Uterus (tissue), 4 donors: ENCODE measurements around the gene ARHGAP10. TPM values are rescaled to one million over a fixed set of nuclear protein-coding genes. Genes with fewer than 3 reads are reported as not detected.
A peak's percentile ranks its signal among the peaks of the same experiment; 100 is the strongest.

Experiments
- DNase-seq, 2 donors: peaks; one replicate each; pipeline ENCODE4 v3.0.0-alpha.2; 2019 to 2020
- H3K27ac ChIP-seq, 2 donors: fragments of 200-600 bp; sonication (generic); 1 replicate in 1 of 2; 2 replicates in 1 of 2; pipeline ENCODE4 v1.5.1; 2016 to 2018
- H3K27me3 ChIP-seq, 2 donors: fragments of 200-600 bp; sonication (generic); one replicate each; pipeline ENCODE4 v1.5.1; 2018 to 2019; ENCODE audit warnings: control low read depth in 1 of 2
- H3K36me3 ChIP-seq, 2 donors: fragments of 200-600 bp; sonication (generic); one replicate each; pipeline ENCODE4 v1.5.1; 2019; ENCODE audit warnings: control low read depth in 1 of 2
- H3K4me1 ChIP-seq, 2 donors: fragments of 200-600 bp; sonication (generic); one replicate each; pipeline ENCODE4 v1.5.1; 2018 to 2019; ENCODE audit warnings: control low read depth in 1 of 2
- H3K4me3 ChIP-seq, 2 donors: fragments of 200-600 bp; sonication (generic); 1 replicate in 1 of 2; 2 replicates in 1 of 2; pipeline ENCODE4 v1.5.1; 2018 to 2019; ENCODE audit warnings: mild to moderate bottlenecking in 1 of 2
- H3K9me3 ChIP-seq, 2 donors: fragments of 200-600 bp; sonication (generic); one replicate each; pipeline ENCODE4 v1.5.1; 2019; ENCODE audit warnings: control low read depth in 1 of 2
- POLR2A ChIP-seq, 2 donors: fragments of 450-650 bp; IDR thresholded peaks; one replicate each; pipeline ENCODE4 v1.6.1; 2016; ENCODE audit warnings: antibody characterized with exemption in 2 of 2, mild to moderate bottlenecking in 1 of 2, moderate library complexity in 1 of 2
- intact Hi-C: fragments of 100-400 bp; cut with DNase I; formaldehyde crosslinking; loops from one replicate; pipeline ENCODE4 v1.15.1; 2023; ENCODE audit warnings: low total_unique reads
- total RNA-seq, 4 donors: library from RNA; depleted of rRNA in 3 of 4; stranded (reverse); fragments of >200 nt in 3 of 4; gene quantifications; one replicate each; pipeline versions ENCODE4 v1.1.0 to v1.2.4, GENCODE V29; 2014 to 2023
- TF ChIP-seq, protein P1 (sequence below), 4 experiments: fragments of 200-600 bp in 2 of 4; fragments of 450-650 bp in 2 of 4; sonication (generic) in 2 of 4; IDR thresholded peaks; one replicate each; pipeline ENCODE4 v1.5.1; 2016 to 2019; ENCODE audit warnings: antibody characterized with exemption in 4 of 4, mild to moderate bottlenecking in 2 of 4, moderate library complexity in 1 of 4
- donor health status: DM: yes; HTN: yes; CAD: no.

Gene ARHGAP10
- total RNA-seq, 4 donors from 2014 or later = 25.1 to 94.4 (median 54.4) TPM

DNA sequence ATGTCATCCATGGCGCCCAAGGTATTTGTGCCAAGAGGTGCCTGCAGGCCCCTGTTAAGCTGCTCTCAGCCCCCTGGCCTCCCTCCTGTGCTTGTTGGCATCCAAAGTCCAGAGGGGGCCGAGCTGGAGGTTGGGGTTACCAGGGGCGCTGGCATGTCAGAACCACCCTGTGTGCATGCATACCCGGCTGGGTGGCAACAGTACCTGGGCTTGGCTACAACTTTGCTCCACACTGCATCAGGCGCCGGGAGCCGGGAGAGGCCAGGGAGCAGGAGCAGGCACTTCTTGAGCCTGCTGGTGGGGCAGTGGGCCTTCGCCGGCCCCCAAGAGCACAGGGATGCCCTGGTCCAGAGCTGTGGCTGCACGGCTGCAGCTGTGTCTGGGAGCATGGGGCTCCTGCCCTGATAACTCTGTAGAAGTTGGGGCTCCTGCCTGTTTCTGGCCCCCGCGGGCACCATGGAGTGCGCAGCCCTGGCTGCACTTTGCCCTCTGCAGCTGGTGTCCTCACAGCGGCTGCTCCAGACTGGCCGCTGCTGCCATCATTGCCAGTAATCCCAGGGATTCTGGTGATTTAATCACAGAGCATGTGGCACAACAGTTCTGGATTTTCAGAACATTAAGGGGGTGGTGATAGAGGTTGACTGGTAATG lies 130.3 kb downstream of the ARHGAP10 start:
- intact Hi-C loops = no loop called here
- no peaks in the 10 kb centered on the region for H3K4me1 ChIP-seq

GRCh38 chr4:147863111-147863747 lies 131.3 kb downstream of the ARHGAP10 start:
- Histone ChIP-seq H3K27me3 (no peaks in the 10 kb centered on the region), H3K27ac (peak overlapping the region in 1 of 2 donors; percentile 42), H3K4me1 (no peaks in the 10 kb centered on the region), H3K9me3 (no peaks in the 10 kb centered on the region), H3K36me3 (peaks cover 0 to 2% of the 10 kb centered on the region in 2 donors), H3K4me3 (no peak overlapping the region)
- TF ChIP-seq POLR2A (IDR thresholded peaks at IDR 0.05) = no peak
- TF ChIP-seq, protein P1, sequence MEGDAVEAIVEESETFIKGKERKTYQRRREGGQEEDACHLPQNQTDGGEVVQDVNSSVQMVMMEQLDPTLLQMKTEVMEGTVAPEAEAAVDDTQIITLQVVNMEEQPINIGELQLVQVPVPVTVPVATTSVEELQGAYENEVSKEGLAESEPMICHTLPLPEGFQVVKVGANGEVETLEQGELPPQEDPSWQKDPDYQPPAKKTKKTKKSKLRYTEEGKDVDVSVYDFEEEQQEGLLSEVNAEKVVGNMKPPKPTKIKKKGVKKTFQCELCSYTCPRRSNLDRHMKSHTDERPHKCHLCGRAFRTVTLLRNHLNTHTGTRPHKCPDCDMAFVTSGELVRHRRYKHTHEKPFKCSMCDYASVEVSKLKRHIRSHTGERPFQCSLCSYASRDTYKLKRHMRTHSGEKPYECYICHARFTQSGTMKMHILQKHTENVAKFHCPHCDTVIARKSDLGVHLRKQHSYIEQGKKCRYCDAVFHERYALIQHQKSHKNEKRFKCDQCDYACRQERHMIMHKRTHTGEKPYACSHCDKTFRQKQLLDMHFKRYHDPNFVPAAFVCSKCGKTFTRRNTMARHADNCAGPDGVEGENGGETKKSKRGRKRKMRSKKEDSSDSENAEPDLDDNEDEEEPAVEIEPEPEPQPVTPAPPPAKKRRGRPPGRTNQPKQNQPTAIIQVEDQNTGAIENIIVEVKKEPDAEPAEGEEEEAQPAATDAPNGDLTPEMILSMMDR (IDR thresholded peaks at IDR 0.05) = no peak
- intact Hi-C loops = no loop called here
- no peak for DNase-seq

More for the DNA sequence above, 130.3 kb downstream of the ARHGAP10 start:
- DNase-seq = no peak
- Histone ChIP-seq H3K9me3 (no peaks in the 10 kb centered on the region), H3K36me3 (peaks cover 0 to 2% of the 10 kb centered on the region in 2 donors), H3K27ac (no peak overlapping the region), H3K4me3 (no peak overlapping the region), H3K27me3 (no peaks in the 10 kb centered on the region)
- no peak for TF ChIP-seq POLR2A (IDR thresholded peaks at IDR 0.05)
- TF ChIP-seq, protein P1 (IDR thresholded peaks at IDR 0.05) = no peak

DNA sequence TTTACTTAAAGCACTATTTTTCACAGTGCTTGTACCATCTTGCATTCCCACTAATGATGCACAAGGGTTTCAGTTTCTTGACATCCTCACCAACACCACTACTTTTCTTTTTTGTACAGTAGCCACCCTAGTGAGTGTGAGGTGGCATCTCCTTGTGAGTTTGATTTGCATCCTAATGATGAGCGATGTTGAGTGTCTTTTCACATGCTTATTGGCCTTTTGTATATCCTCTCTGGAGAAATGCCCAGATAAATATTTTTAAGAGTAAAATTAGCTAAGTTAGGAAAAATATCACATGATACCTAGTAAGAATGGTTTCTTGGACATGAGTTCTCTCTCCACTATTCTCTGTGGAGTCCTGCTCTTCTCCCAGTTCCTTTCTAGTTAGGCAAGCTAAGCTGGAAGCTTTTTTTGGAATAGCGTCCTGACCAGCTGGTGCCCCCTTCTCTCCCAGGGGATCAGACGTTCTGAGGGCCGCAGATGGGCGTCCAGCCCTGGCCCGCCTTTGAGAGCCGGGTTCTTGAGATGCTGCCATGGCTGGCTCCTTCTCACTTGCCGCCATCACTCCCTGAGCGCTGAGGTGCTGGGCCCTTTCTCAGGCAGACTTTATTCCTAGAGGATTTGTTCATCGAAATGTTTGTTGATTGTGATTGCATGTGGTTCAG lies 132.1 kb downstream of the ARHGAP10 start:
- Histone ChIP-seq H3K9me3 (no peaks in the 10 kb centered on the region), H3K4me1 (no peaks in the 10 kb centered on the region), H3K36me3 (peaks cover 0 to 2% of the 10 kb centered on the region in 2 donors), H3K4me3 (no peak overlapping the region), H3K27ac (peak overlapping the region; percentile 42 to 51), H3K27me3 (no peaks in the 10 kb centered on the region)
- no peak for DNase-seq
- no peak for TF ChIP-seq POLR2A (IDR thresholded peaks at IDR 0.05)
- TF ChIP-seq, protein P1 (IDR thresholded peaks at IDR 0.05) = no peak
- intact Hi-C loops = no loop called here

DNA sequence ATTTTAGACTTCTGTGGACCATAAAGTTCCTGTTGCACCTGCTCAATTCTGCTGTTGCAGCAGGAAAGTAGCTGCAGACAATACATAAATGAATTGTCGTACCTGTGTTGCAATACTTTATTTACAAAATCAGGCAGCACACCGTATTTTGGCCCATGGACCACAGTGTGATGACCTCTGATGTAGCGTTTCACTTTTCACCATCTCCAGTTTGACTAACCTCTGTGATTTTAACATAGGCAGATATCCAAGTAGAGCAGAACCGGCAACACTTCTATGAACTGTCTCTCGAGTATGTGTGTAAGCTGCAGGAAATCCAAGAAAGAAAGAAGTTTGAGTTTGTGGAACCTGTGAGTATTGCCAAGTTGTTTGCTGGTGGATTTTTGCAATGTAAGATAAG lies 132.7 kb downstream of the ARHGAP10 start:
- Histone ChIP-seq H3K4me1 (no peaks in the 10 kb centered on the region), H3K27ac (peak overlapping the region in 1 of 2 donors; percentile 42), H3K4me3 (no peak overlapping the region), H3K27me3 (no peaks in the 10 kb centered on the region), H3K9me3 (no peaks in the 10 kb centered on the region), H3K36me3 (peaks cover 0 to 2% of the 10 kb centered on the region in 2 donors)
- no peak for TF ChIP-seq POLR2A (IDR thresholded peaks at IDR 0.05)
- TF ChIP-seq, protein P1 (IDR thresholded peaks at IDR 0.05) = no peak
- DNase-seq = no peak
- intact Hi-C loops = no loop called here

DNA sequence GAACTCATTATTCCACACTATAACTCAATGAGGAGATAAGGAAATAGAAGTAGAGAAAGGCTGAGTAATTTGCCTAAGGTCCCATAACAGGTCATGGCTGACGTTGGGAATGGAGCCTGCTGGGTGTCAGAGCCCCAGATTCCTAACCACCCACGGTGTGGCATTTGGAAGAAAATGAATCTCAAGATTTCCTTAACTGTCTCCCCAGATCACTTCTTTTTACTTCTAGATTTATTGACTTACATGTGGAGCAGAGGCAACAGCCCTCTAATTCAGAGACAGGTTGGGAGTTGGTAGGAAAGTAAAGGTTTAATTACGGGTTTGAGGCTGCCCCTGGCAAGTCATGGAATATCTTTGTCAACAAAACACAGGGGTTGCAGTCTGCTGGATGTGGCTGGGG lies 134.0 kb downstream of the ARHGAP10 start:
- H3K36me3 ChIP-seq = no peaks in the 10 kb centered on the region
- no peak for DNase-seq
- peak overlapping the region; percentile 10 to 42 for H3K27ac ChIP-seq
- H3K9me3 ChIP-seq = no peaks in the 10 kb centered on the region
- no peaks in the 10 kb centered on the region for H3K4me1 ChIP-seq
- H3K27me3 ChIP-seq = no peaks in the 10 kb centered on the region
- intact Hi-C loops = no loop called here
- TF ChIP-seq, protein P1 (IDR thresholded peaks at IDR 0.05) = no peak
- no peak for TF ChIP-seq POLR2A (IDR thresholded peaks at IDR 0.05)
- H3K4me3 ChIP-seq = no peak overlapping the region
